HepG2 (cell line): ENCODE results near the gene TTLL10. TPM values are rescaled to one million over a fixed set of nuclear protein-coding genes. Genes with fewer than 3 reads are reported as not detected.

Experiments
- ADNP ChIP-seq: sonication (generic); formaldehyde crosslinking; IDR thresholded peaks from 2 replicates; pipeline ENCODE4 v1.4.0; 2020; ENCODE audit warnings: missing genetic modification reagents
- ATRX ChIP-seq: sonication (generic); formaldehyde crosslinking; IDR thresholded peaks from 2 replicates; pipeline ENCODE4 v1.4.0; 2020; ENCODE audit warnings: missing genetic modification reagents, borderline replicate concordance
- HNF4G ChIP-seq, 2 experiments: sonication (generic) in 1 of 2; formaldehyde crosslinking in 1 of 2; IDR thresholded peaks; 2 replicates each; pipeline versions ENCODE4 v1.4.0 to v1.6.1; 2011 to 2020; ENCODE audit warnings: borderline replicate concordance in 2 of 2, low read depth in 2 of 2, mild to moderate bottlenecking in 2 of 2, low read length in 1 of 2, missing genetic modification reagents in 1 of 2, moderate library complexity in 1 of 2
- LCORL ChIP-seq, 2 experiments: fragments of 450-650 bp in 1 of 2; sonication (generic) in 1 of 2; formaldehyde crosslinking in 1 of 2; IDR thresholded peaks; 2 replicates each; pipeline versions ENCODE4 v1.5.0 to v1.6.1; 2017 to 2020; ENCODE audit warnings: antibody characterized with exemption in 1 of 2, missing genetic modification reagents in 1 of 2
- MATR3 ChIP-seq: sonication (generic); formaldehyde crosslinking; IDR thresholded peaks from 2 replicates; pipeline ENCODE4 v1.4.0; 2020; ENCODE audit warnings: missing genetic modification reagents
- MAZ ChIP-seq, 2 experiments: sonication (generic) in 1 of 2; formaldehyde crosslinking in 1 of 2; IDR thresholded peaks; 2 replicates each; pipeline versions ENCODE4 v1.5.0 to v1.6.1; 2012 to 2020; ENCODE audit warnings: low read depth in 2 of 2, mild to moderate bottlenecking in 2 of 2, borderline replicate concordance in 1 of 2, improper control_type of control experiment in 1 of 2, low read length in 1 of 2, missing genetic modification reagents in 1 of 2, moderate library complexity in 1 of 2
- MBD4 ChIP-seq: IDR thresholded peaks from 2 replicates; pipeline ENCODE4 v1.6.1; 2012; ENCODE audit warnings: low read length, inconsistent platforms, borderline replicate concordance
- NAIF1 ChIP-seq: sonication (generic); formaldehyde crosslinking; IDR thresholded peaks from 2 replicates; pipeline ENCODE4 v1.5.0; 2020; ENCODE audit warnings: mild to moderate bottlenecking, missing genetic modification reagents, borderline replicate concordance
- NFE2L2 ChIP-seq: fragments of 150-350 bp; IDR thresholded peaks from 2 replicates; pipeline ENCODE4 v1.6.1; 2014; ENCODE audit warnings: low read length
- PHF8 ChIP-seq: sonication (generic); formaldehyde crosslinking; IDR thresholded peaks from 2 replicates; pipeline ENCODE4 v1.5.0; 2020; ENCODE audit warnings: missing genetic modification reagents
- POLR2AphosphoS5 ChIP-seq: IDR thresholded peaks from 2 replicates; pipeline ENCODE4 v1.6.1; 2012; ENCODE audit warnings: low read depth, low read length
- RNF2 ChIP-seq: fragments of 450-650 bp; conservative IDR thresholded peaks from 2 replicates; pipeline ENCODE4 v1.6.1; 2016; ENCODE audit warnings: low read depth
- SIN3A ChIP-seq: IDR thresholded peaks from 2 replicates; pipeline ENCODE4 v1.6.1; 2011; ENCODE audit warnings: low read depth, mild to moderate bottlenecking, control low read depth, low read length, borderline replicate concordance
- SNAI1 ChIP-seq: sonication (generic); formaldehyde crosslinking; IDR thresholded peaks from 2 replicates; pipeline ENCODE4 v1.5.0; 2020; ENCODE audit warnings: mild to moderate bottlenecking, missing genetic modification reagents, borderline replicate concordance
- TCF7 ChIP-seq: sonication (generic); IDR thresholded peaks from 2 replicates; pipeline ENCODE4 v1.6.1; 2016; ENCODE audit warnings: antibody characterized with exemption, low read depth
- ZBTB8A ChIP-seq: sonication (generic); formaldehyde crosslinking; IDR thresholded peaks from 2 replicates; pipeline ENCODE4 v1.4.0; 2020; ENCODE audit warnings: mild to moderate bottlenecking, low read depth, missing genetic modification reagents, borderline replicate concordance
- ZNF17 ChIP-seq: sonication (generic); formaldehyde crosslinking; IDR thresholded peaks from 2 replicates; pipeline ENCODE4 v1.5.0; 2020; ENCODE audit warnings: mild to moderate bottlenecking, missing genetic modification reagents
- ZNF207 ChIP-seq: fragments of 450-650 bp; IDR thresholded peaks from 2 replicates; pipeline ENCODE4 v1.6.1; 2016; ENCODE audit warnings: antibody characterized with exemption, borderline replicate concordance
- ZNF232 ChIP-seq: sonication (generic); formaldehyde crosslinking; IDR thresholded peaks from 2 replicates; pipeline ENCODE4 v1.4.0; 2020; ENCODE audit warnings: missing genetic modification reagents, borderline replicate concordance
- ZNF367 ChIP-seq: sonication (generic); formaldehyde crosslinking; IDR thresholded peaks from 2 replicates; pipeline ENCODE4 v1.4.0; 2020; ENCODE audit warnings: missing genetic modification reagents, borderline replicate concordance
- ZNF441 ChIP-seq: sonication (generic); formaldehyde crosslinking; IDR thresholded peaks from 2 replicates; pipeline ENCODE4 v1.7.0; 2021; ENCODE audit warnings: missing genetic modification reagents, borderline replicate concordance
- ZNF501 ChIP-seq: sonication (generic); formaldehyde crosslinking; IDR thresholded peaks from 2 replicates; pipeline ENCODE4 v1.5.1; 2020; ENCODE audit warnings: mild to moderate bottlenecking, moderate library complexity, missing genetic modification reagents
- ZNF563 ChIP-seq: sonication (generic); formaldehyde crosslinking; IDR thresholded peaks from 2 replicates; pipeline ENCODE4 v1.8.0; 2022; ENCODE audit warnings: mild to moderate bottlenecking, moderate library complexity, missing genetic modification reagents
- ZNF564 ChIP-seq: sonication (generic); formaldehyde crosslinking; IDR thresholded peaks from 2 replicates; pipeline ENCODE4 v1.8.1; 2023; ENCODE audit warnings: mild to moderate bottlenecking, missing genetic modification reagents
- polyA plus RNA-seq, 8 experiments: library from polyadenylated mRNA; depleted of rRNA in 3 of 8; stranded (reverse) in 7 of 8; unstranded in 1 of 8; fragments of >200 nt; fragmentation: Illumina TruSeq in 4 of 8; extraction: Trizol in 4 of 8; gene quantifications; 2 replicates each; pipeline versions ENCODE4 v1.2.1 to v1.2.3, GENCODE V29; 2011 to 2016; ENCODE audit warnings: low read depth in 4 of 8, missing spikeins in 1 of 8, mixed read lengths in 1 of 8; ENCODE audit not compliant: insufficient read depth in 1 of 8
- total RNA-seq, 5 experiments: library from RNA; depleted of rRNA; stranded (reverse); fragments of >200 nt; fragmentation: Illumina TruSeq; extraction: Trizol; gene quantifications; 2 replicates each; pipeline ENCODE4 v1.2.3, GENCODE V29; 2016; ENCODE audit warnings: low read depth in 1 of 5
- TF ChIP-seq, protein P1 (sequence below): sonication (generic); formaldehyde crosslinking; IDR thresholded peaks from 2 replicates; pipeline ENCODE4 v1.4.0; 2020; ENCODE audit warnings: missing genetic modification reagents, borderline replicate concordance
- TF ChIP-seq, protein P2 (sequence below): sonication (generic); formaldehyde crosslinking; IDR thresholded peaks from 2 replicates; pipeline ENCODE4 v1.4.0; 2020; ENCODE audit warnings: mild to moderate bottlenecking, missing genetic modification reagents
- TF ChIP-seq, protein P3 (sequence below): IDR thresholded peaks from 2 replicates; pipeline ENCODE4 v1.6.1; 2012; ENCODE audit warnings: inconsistent platforms

TTLL10 gene
- total and polyA plus RNA-seq, 2 of the 13 experiments (the other 11 are each of a cell fraction or from before 2014, with no cell fraction given) = not detected

DNA sequence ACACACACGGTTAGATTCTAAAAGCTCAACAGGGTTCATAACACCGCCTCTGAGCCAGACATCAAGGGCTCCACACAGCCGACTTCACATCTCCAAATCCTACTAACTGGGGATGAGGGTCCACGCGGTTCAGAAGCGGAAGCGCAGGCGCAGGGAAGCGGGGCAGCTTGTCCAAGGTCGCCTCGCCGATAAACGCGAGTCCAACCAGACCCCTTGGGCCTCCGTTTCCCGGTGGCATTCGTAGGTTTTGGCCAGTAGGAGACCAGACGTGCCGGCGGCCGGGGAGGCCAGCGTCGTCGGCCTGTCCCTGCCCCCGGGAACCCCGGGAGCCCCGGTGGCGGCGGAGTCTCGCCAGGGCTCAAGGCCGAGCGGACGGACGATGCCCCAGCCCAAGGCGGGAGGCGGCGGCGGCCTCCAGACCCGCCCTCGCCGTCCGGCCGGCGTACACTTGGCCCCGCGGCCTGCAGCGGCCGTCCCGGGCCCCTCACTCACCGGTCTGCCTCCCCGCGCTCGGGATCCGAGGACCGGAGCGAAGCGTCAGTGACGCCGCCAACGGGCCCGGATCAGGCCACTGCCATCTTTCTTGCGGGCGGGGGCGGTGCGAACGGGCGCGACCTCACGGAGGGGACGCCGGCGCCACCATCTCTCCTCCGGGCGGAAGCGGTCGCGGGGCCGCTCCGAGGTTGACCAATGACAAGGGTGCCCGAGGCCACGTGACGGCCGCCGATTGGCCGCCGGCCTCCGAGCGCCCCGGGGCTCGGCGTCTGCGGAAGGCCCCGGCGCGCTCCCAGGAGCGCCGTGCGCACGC is 57.9 kb downstream of the TTLL10 start, which contains the start of gene SDF4 (continued):
- TF ChIP-seq, protein P1, sequence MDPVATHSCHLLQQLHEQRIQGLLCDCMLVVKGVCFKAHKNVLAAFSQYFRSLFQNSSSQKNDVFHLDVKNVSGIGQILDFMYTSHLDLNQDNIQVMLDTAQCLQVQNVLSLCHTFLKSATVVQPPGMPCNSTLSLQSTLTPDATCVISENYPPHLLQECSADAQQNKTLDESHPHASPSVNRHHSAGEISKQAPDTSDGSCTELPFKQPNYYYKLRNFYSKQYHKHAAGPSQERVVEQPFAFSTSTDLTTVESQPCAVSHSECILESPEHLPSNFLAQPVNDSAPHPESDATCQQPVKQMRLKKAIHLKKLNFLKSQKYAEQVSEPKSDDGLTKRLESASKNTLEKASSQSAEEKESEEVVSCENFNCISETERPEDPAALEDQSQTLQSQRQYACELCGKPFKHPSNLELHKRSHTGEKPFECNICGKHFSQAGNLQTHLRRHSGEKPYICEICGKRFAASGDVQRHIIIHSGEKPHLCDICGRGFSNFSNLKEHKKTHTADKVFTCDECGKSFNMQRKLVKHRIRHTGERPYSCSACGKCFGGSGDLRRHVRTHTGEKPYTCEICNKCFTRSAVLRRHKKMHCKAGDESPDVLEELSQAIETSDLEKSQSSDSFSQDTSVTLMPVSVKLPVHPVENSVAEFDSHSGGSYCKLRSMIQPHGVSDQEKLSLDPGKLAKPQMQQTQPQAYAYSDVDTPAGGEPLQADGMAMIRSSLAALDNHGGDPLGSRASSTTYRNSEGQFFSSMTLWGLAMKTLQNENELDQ = no peak
- TF ChIP-seq ZNF232 = 0 out of 2 replicates have a peak, but pooled peaks have one; percentile 29
- peak; percentile 65; the same call in 1 of the 2 replicates for TF ChIP-seq RNF2
- peak; percentile 82 for TF ChIP-seq PHF8
- TF ChIP-seq ZNF17 (CRISPR knock-in tag) = no peak
- TF ChIP-seq LCORL (IDR thresholded peaks at IDR 0.05) = no peak
- peak; percentile 62; the same call in 1 of the 2 replicates for TF ChIP-seq LCORL (CRISPR knock-in tag; IDR thresholded peaks at IDR 0.05)
- no peak for TF ChIP-seq ZNF207
- TF ChIP-seq, protein P2, sequence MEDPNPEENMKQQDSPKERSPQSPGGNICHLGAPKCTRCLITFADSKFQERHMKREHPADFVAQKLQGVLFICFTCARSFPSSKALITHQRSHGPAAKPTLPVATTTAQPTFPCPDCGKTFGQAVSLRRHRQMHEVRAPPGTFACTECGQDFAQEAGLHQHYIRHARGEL (CRISPR knock-in tag) = no peak
- TF ChIP-seq TCF7 = no peak
- no peak for TF ChIP-seq MATR3 (CRISPR knock-in tag)
- TF ChIP-seq NFE2L2 = no peak
- no peak for TF ChIP-seq ATRX (CRISPR knock-in tag)
- TF ChIP-seq, protein P3, sequence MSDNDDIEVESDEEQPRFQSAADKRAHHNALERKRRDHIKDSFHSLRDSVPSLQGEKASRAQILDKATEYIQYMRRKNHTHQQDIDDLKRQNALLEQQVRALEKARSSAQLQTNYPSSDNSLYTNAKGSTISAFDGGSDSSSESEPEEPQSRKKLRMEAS = no peak
- TF ChIP-seq ADNP (CRISPR knock-in tag) = no peak
- TF ChIP-seq ZNF501 (CRISPR knock-in tag) = peak; percentile 28; the same call in 1 of the 2 replicates
- TF ChIP-seq POLR2AphosphoS5 = peak; percentile 50
- TF ChIP-seq ZNF367 = no peak; the same call in 1 of the 2 replicates
- TF ChIP-seq MAZ (IDR thresholded peaks at IDR 0.05; ENCODE audit: borderline replicate concordance, low read depth, low read length) = no peak
- TF ChIP-seq MAZ (CRISPR knock-in tag; IDR thresholded peaks at IDR 0.05; ENCODE audit: low read depth) = peak; percentile 60; the same call in 1 of the 2 replicates
- TF ChIP-seq SNAI1 (CRISPR knock-in tag) = no peak
- TF ChIP-seq ZNF441 = no peak; the same call in 1 of the 2 replicates
- TF ChIP-seq HNF4G (IDR thresholded peaks at IDR 0.05; ENCODE audit: borderline replicate concordance, low read depth, low read length) = no peak
- TF ChIP-seq HNF4G (CRISPR knock-in tag; IDR thresholded peaks at IDR 0.05; ENCODE audit: borderline replicate concordance, low read depth) = peak; percentile 50; the same call in 1 of the 2 replicates
- peak; percentile 23; the same call in 1 of the 2 replicates for TF ChIP-seq SIN3A
- peak; percentile 79; the same call in 1 of the 2 replicates for TF ChIP-seq ZNF564
- peak; percentile 76 for TF ChIP-seq ZNF563 (CRISPR knock-in tag)
- no peak for TF ChIP-seq ZBTB8A (CRISPR knock-in tag)
- TF ChIP-seq NAIF1 (CRISPR knock-in tag) = no peak; the same call in 1 of the 2 replicates
- no peak for TF ChIP-seq MBD4
